NCI-H187 (cell line): Measurements from ENCODE around the gene INPP5A.
"Not testable (repeated sequence)": the region's sequence is repeated elsewhere in the genome, so short reads cannot be mapped to it uniquely, and the experiment has no call there.

Experiments used
- DNase-seq, 2 experiments: peaks; one replicate each; lab custom pipeline; 2025; lab: John Stamatoyannopoulos, UW

INPP5A gene

GRCh38 chr10:132825783-132826523 is 288.4 kb downstream of the INPP5A start:
- DNase-seq, result not testable (repeated sequence)

GRCh38 chr10:132826524-132827422 is 289.2 kb downstream of the INPP5A start:
- DNase-seq, result no peak

GRCh38 chr10:132827423-132827789 is 289.8 kb downstream of the INPP5A start:
- no peak for DNase-seq

GRCh38 chr10:132827861-132828539 is 290.4 kb downstream of the INPP5A start:
- DNase-seq, result no peak

- no peak for DNase-seq
These were observed 291.1 kb downstream of the INPP5A start for GRCh38 chr10:132828681-132829080.

GRCh38 chr10:132829403-132829802 is 291.8 kb downstream of the INPP5A start:
- no peak for DNase-seq

GRCh38 chr10:132832186-132832969 is 294.8 kb downstream of the INPP5A start:
- no peak for DNase-seq
